Neural cell (in vitro differentiated cells): ENCODE measurements around the gene SLBP. TPM values are rescaled to one million over a fixed set of nuclear protein-coding genes. Genes with fewer than 3 reads are reported as not detected.

Experiments used
- H2AFZ ChIP-seq: fragments of 200-600, 300-800 bp; sonication (generic), shearing (Covaris generic); 2 replicates; pipeline ENCODE4 v1.6.0; 2014; ENCODE audit warnings: low read depth, mild to moderate bottlenecking, antibody characterized with exemption, low read length, moderate library complexity
- H3F3A ChIP-seq: fragments of 200-600 bp; shearing (Covaris generic); 2 replicates; pipeline ENCODE4 v1.6.1; 2016; ENCODE audit warnings: mild to moderate bottlenecking, moderate library complexity, mixed read lengths, antibody characterized with exemption, low read length; ENCODE audit not compliant: insufficient read depth, poor library complexity, severe bottlenecking
- H3K27ac ChIP-seq: fragments of 200-600, 300-800 bp; sonication (generic), shearing (Covaris generic); 2 replicates; pipeline ENCODE4 v1.5.1; 2014; ENCODE audit warnings: mild to moderate bottlenecking, low read length, moderate library complexity
- H3K27me3 ChIP-seq: fragments of 300-800, 200-600 bp; sonication (generic), shearing (Covaris generic); 2 replicates; pipeline ENCODE4 v1.6.0; 2014; ENCODE audit warnings: mild to moderate bottlenecking, low read depth, low read length, moderate library complexity; ENCODE audit not compliant: insufficient read depth
- H3K36me3 ChIP-seq: fragments of 300-800, 200-600 bp; sonication (generic), shearing (Covaris generic); 2 replicates; pipeline ENCODE4 v1.5.1; 2014; ENCODE audit warnings: mild to moderate bottlenecking, antibody characterized with exemption, low read length, moderate library complexity; ENCODE audit not compliant: insufficient read depth
- H3K4me2 ChIP-seq: fragments of 300-800, 200-600 bp; sonication (generic), shearing (Covaris generic); 2 replicates; pipeline ENCODE4 v1.6.0; 2014; ENCODE audit warnings: mild to moderate bottlenecking, low read length
- H3K4me3 ChIP-seq: fragments of 300-800, 200-600 bp; sonication (generic), shearing (Covaris generic); 2 replicates; pipeline ENCODE4 v1.5.1; 2014; ENCODE audit warnings: mild to moderate bottlenecking, low read length, moderate library complexity
- H3K79me2 ChIP-seq: fragments of 200-600 bp; shearing (Covaris generic); replicated peaks from 2 replicates; pipeline ENCODE4 v1.6.0; 2014; ENCODE audit warnings: mild to moderate bottlenecking, low read length, moderate library complexity; ENCODE audit not compliant: insufficient read depth
- H3K9ac ChIP-seq: fragments of 300-800, 200-600 bp; sonication (generic), shearing (Covaris generic); 2 replicates; pipeline ENCODE4 v1.6.1; 2016; ENCODE audit warnings: mild to moderate bottlenecking, low read length, mixed read lengths
- H3K9me2 ChIP-seq: fragments of 200-600 bp; shearing (Covaris generic); 2 replicates; pipeline ENCODE4 v1.6.1; 2016; ENCODE audit warnings: mild to moderate bottlenecking, low read length, mixed read lengths; ENCODE audit not compliant: insufficient read depth
- H3K9me3 ChIP-seq: fragments of 200-600, 300-800 bp; sonication (generic), shearing (Covaris generic); 2 replicates; pipeline ENCODE4 v1.6.1; 2016; ENCODE audit warnings: mild to moderate bottlenecking, mixed run types, low read length, moderate library complexity, mixed read lengths
- H4K20me1 ChIP-seq: fragments of 200-600 bp; shearing (Covaris generic); 2 replicates; pipeline ENCODE4 v1.6.1; 2016; ENCODE audit warnings: mild to moderate bottlenecking, mixed run types; ENCODE audit not compliant: insufficient read depth
- CTCF ChIP-seq: fragments of 450-650 bp; IDR thresholded peaks from 2 replicates; pipeline ENCODE4 v1.5.1; 2014; ENCODE audit warnings: antibody characterized with exemption, mild to moderate bottlenecking, moderate library complexity; ENCODE audit not compliant: poor library complexity, severe bottlenecking
- EP300 ChIP-seq: fragments of 450-650 bp; conservative IDR thresholded peaks from 2 replicates; pipeline ENCODE4 v1.6.1; 2014; ENCODE audit warnings: antibody characterized with exemption, mild to moderate bottlenecking, moderate library complexity; ENCODE audit not compliant: poor library complexity, severe bottlenecking
- EZH2 ChIP-seq: fragments of 200-600, 300-800 bp; shearing (Covaris generic), sonication (generic); IDR thresholded peaks from 2 replicates; pipeline ENCODE4 v1.6.1; 2014; ENCODE audit warnings: antibody characterized with exemption, low read length, borderline replicate concordance, mild to moderate bottlenecking; ENCODE audit not compliant: insufficient read depth, poor library complexity, severe bottlenecking
- MXI1 ChIP-seq: fragments of 450-650 bp; conservative IDR thresholded peaks from 2 replicates; pipeline ENCODE4 v1.6.1; 2014; ENCODE audit warnings: antibody characterized with exemption, mild to moderate bottlenecking; ENCODE audit not compliant: poor library complexity, severe bottlenecking
- POLR2AphosphoS5 ChIP-seq: IDR thresholded peaks from 2 replicates; pipeline ENCODE4 v1.6.1; 2012
- RAD21 ChIP-seq: fragments of 450-650 bp; conservative IDR thresholded peaks from 2 replicates; pipeline ENCODE4 v1.6.1; 2014; ENCODE audit warnings: antibody characterized with exemption, mild to moderate bottlenecking, moderate library complexity
- REST ChIP-seq: IDR thresholded peaks from 2 replicates; pipeline ENCODE4 v1.6.1; 2012; ENCODE audit warnings: borderline replicate concordance
- SMC3 ChIP-seq: fragments of 450-650 bp; conservative IDR thresholded peaks from 2 replicates; pipeline ENCODE4 v1.6.1; 2014; ENCODE audit warnings: antibody characterized with exemption, mild to moderate bottlenecking, moderate library complexity; ENCODE audit not compliant: poor library complexity
- TAF1 ChIP-seq: IDR thresholded peaks from 2 replicates; pipeline ENCODE4 v1.6.1; 2012; ENCODE audit warnings: low read depth
- polyA plus RNA-seq: library from polyadenylated mRNA; depleted of rRNA; stranded (reverse); fragments of >200 nt; gene quantifications from 2 replicates; pipeline ENCODE4 v1.2.3, GENCODE V29; 2014

SLBP gene
- polyA plus RNA-seq, 1 donor from 2014 or later = 111 TPM

- no peaks in the 10 kb centered on the region for H3K9me3 ChIP-seq
- TF ChIP-seq EZH2 (no peak), REST (no peak), CTCF (no peak), EP300 (no peak), RAD21 (no peak), MXI1 (no peak), POLR2AphosphoS5 (no peak)
- no peaks in the 10 kb centered on the region for H3F3A ChIP-seq
- H3K36me3 ChIP-seq = no peaks in the 10 kb centered on the region
- H2AFZ ChIP-seq = no peak overlapping the region
- no peak overlapping the region for H3K4me2 ChIP-seq
- no peaks in the 10 kb centered on the region for H3K27me3 ChIP-seq
- H3K9ac ChIP-seq = no peak overlapping the region
- H3K79me2 ChIP-seq = no peaks in the 10 kb centered on the region
- no peaks in the 10 kb centered on the region for H3K9me2 ChIP-seq
- H4K20me1 ChIP-seq = no peaks in the 10 kb centered on the region
- H3K27ac ChIP-seq = no peak overlapping the region
- H3K4me3 ChIP-seq = no peak overlapping the region
These were observed 37.4 kb downstream of the SLBP start for GRCh38 chr4:1674682-1675081.

- H3K9me3 ChIP-seq = no peaks in the 10 kb centered on the region
These were observed 38.4 kb downstream of the SLBP start for GRCh38 chr4:1673671-1674070.

More at GRCh38 chr4:1673671-1674070, 38.4 kb downstream of the SLBP start:
- H3K79me2 ChIP-seq = no peaks in the 10 kb centered on the region
- no peaks in the 10 kb centered on the region for H3K36me3 ChIP-seq
- no peak overlapping the region for H3K27ac ChIP-seq
- no peaks in the 10 kb centered on the region for H3K27me3 ChIP-seq
- no peak overlapping the region for H3K4me2 ChIP-seq
- H2AFZ ChIP-seq = no peak overlapping the region
- no peaks in the 10 kb centered on the region for H3K9me2 ChIP-seq
- H4K20me1 ChIP-seq = no peaks in the 10 kb centered on the region
- no peak overlapping the region for H3K9ac ChIP-seq
- TF ChIP-seq TAF1 = no peak
- no peak for TF ChIP-seq CTCF
- no peak for TF ChIP-seq EP300
- no peak for TF ChIP-seq POLR2AphosphoS5
- TF ChIP-seq EZH2 = no peak
- TF ChIP-seq RAD21 = no peak
- TF ChIP-seq MXI1 = no peak
- no peak for TF ChIP-seq REST
- no peak for TF ChIP-seq SMC3
- no peak overlapping the region for H3K4me3 ChIP-seq
- H3F3A ChIP-seq = no peaks in the 10 kb centered on the region
